ENCODE data around the gene NEMP2.

The NEMP2 gene

DNA sequence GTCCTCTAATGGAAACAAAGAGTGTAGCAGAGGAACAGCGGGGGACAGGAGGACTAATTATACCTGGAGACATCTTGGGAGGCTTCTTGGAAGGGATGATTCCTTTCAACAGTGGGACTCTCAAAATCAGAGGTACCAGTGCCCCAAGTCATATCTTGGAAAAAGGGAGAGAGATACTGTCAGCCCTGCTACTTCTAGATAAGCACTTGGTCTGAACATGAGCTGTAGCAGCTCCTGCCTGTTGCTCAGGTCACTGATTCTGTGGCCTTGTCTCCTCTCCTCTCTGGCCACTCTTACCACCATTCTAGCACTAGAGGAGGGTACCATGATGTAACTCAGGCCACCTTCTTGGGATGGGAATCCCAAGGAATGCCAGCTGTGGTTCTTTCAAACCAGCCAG is 71.9 kb downstream of the NEMP2 start:
- H3K4me3 ChIP-seq (replicated peaks in 1 of 2; ENCODE audit: low read depth in 2 of 2, low read length in 2 of 2): no peak overlapping the region
- TF ChIP-seq, protein P1, sequence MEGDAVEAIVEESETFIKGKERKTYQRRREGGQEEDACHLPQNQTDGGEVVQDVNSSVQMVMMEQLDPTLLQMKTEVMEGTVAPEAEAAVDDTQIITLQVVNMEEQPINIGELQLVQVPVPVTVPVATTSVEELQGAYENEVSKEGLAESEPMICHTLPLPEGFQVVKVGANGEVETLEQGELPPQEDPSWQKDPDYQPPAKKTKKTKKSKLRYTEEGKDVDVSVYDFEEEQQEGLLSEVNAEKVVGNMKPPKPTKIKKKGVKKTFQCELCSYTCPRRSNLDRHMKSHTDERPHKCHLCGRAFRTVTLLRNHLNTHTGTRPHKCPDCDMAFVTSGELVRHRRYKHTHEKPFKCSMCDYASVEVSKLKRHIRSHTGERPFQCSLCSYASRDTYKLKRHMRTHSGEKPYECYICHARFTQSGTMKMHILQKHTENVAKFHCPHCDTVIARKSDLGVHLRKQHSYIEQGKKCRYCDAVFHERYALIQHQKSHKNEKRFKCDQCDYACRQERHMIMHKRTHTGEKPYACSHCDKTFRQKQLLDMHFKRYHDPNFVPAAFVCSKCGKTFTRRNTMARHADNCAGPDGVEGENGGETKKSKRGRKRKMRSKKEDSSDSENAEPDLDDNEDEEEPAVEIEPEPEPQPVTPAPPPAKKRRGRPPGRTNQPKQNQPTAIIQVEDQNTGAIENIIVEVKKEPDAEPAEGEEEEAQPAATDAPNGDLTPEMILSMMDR (IDR thresholded peaks at IDR 0.05; ENCODE audit: low read depth, low read length): no peak
- DNase-seq (ENCODE audit: low read depth in 2 of 2): no peak

DNA sequence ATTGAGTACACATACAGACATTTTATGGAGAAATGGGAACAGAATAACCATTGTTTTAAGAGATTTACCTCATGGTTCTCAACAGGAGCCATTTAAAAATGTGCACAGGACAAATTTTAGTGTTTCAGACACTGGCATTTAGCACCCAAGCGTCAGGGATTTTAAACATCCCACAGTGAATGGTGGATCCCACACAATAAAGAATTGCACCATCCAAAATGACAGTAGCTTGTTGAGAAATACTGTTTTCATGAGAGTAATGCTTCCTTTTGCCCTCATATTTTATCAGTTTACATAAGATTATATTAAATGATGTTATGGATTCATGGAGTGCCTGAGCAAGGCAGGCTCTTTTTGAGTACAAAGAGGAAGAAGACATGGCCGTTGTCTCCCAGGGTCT is 72.3 kb downstream of the NEMP2 start:
- no peak for DNase-seq (ENCODE audit: low read depth in 2 of 2)
- no peak overlapping the region for H3K4me3 ChIP-seq (replicated peaks in 1 of 2; ENCODE audit: low read depth in 2 of 2, low read length in 2 of 2)
- TF ChIP-seq, protein P1 (IDR thresholded peaks at IDR 0.05; ENCODE audit: low read depth, low read length): no peak

DNA sequence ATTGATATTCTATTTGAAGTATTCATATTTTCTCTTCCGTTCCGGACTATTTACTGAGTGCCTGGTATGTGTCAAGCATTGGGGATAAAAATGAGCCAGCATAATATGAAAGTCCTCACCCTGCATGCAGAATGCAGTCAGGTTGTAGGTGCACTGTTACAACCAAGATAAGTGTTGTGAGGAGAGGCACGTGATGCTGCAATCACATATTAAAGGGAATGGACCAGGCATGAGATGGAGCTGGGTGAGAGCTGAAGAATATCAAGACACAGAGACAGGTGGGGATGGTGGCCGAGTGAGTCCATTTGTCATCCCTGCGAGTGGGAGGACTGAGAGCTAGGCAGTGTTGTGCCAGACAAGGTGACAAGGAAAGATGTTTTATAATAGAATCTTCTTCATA is 74.0 kb downstream of the NEMP2 start:
- no peak overlapping the region for H3K4me3 ChIP-seq (replicated peaks in 1 of 2; ENCODE audit: low read depth in 2 of 2, low read length in 2 of 2)
- no peak for DNase-seq (ENCODE audit: low read depth in 2 of 2)
- TF ChIP-seq, protein P1 (IDR thresholded peaks at IDR 0.05; ENCODE audit: low read depth, low read length): no peak

DNA sequence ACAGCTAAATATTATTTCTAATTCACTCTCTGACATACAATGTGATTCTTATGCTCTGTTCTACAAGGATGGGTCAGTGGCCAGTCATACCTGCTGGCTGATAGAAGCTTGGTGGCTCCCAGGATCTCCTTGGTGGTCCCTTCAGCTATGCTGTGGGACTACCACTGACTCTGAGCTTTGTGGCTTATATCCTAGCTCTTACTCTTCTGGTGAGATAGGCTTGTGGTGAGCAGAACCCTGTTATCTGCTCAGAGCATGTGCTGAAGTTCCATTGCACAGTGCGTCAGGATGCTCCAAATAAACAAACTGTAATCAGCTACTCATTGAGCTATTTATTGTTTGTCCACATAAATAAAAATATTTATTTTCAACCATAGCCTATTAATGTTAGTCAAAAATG is 74.6 kb downstream of the NEMP2 start:
- H3K4me3 ChIP-seq (replicated peaks in 1 of 2; ENCODE audit: low read depth in 2 of 2, low read length in 2 of 2): no peak overlapping the region
- DNase-seq (ENCODE audit: low read depth in 2 of 2): no peak
- TF ChIP-seq, protein P1 (IDR thresholded peaks at IDR 0.05; ENCODE audit: low read depth, low read length): no peak

DNA sequence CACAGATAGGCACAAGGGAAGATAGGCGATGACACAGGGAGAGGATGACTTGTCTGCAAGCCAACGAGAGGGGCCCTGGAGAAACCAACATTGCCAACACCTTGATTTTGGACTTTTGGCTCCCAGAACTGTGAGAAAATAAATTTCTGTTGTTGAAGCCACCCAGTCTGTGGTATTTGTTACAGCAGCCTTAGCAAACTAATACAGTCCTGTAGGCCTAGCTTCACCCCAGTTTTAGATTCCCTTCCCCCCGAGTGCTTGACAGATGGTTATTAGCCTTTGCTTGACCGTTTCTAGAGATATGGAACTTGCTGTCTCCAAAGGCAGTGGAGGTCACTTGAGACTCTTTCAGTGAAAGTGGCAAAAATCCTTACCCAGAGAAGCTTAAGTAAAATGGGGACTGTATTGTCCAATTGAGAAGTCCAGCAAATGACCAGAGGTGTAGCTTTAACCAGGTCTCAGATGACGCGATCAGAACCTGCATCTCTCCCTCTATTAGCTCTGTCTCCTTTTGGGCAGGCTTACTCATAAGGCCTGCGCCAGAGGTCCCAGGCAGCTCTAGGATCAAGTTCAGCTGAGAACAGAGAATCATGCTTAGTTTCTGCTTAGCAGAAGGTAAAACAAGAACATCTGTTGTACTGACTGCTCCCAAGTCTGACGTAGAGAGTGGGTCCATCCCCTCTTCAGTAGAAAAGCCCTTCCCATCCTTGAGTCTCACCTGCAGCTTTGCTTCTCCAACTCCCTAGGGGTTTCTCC is 76.0 kb downstream of the NEMP2 start:
- TF ChIP-seq, protein P1 (IDR thresholded peaks at IDR 0.05; ENCODE audit: low read depth, low read length): no peak
- H3K4me3 ChIP-seq (replicated peaks in 1 of 2; ENCODE audit: low read depth in 2 of 2, low read length in 2 of 2): no peak overlapping the region
- DNase-seq (ENCODE audit: low read depth in 2 of 2): no peak

DNA sequence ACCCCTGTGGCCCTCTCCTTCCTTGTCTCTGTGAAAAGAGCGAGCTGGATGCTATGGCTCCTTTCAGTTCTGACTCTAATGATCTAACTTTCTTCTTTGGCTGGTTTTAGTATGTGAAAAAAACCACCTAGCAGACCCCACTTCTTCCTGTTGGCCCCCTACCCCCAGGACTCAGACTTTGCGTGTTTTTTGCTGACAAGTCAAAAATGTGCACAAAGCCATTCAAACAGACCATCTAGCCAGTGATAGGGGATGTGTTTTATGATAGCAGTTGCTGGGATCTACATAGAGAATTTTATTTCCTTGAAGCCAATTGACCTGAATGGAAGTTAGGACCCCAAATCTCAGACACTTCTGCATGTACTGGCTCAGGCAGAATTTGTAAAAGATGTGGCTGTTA is 77.3 kb downstream of the NEMP2 start:
- DNase-seq (ENCODE audit: low read depth in 2 of 2): no peak
- TF ChIP-seq, protein P1 (IDR thresholded peaks at IDR 0.05; ENCODE audit: low read depth, low read length): no peak
- no peak overlapping the region for H3K4me3 ChIP-seq (replicated peaks in 1 of 2; ENCODE audit: low read depth in 2 of 2, low read length in 2 of 2)

DNA sequence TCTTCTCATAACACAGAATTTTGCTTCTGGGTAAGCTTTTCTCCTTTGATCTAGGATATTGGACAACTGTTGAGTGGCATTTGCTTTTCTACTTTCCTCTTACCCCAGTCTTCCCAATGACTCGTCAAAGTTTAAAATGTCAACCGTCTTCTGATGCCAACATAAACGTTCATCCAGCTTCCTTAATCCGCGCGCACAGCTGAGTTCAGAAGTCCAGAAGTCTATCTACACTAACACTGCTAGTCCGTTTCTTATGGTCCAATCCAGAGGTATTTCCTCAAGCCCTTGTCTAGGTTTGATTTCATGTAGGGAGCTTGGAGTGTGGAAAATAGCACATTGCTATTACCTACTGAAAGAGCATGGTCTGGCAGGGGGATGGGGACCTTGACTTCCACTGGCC is 77.7 kb downstream of the NEMP2 start:
- TF ChIP-seq, protein P1 (IDR thresholded peaks at IDR 0.05; ENCODE audit: low read depth, low read length): no peak
- DNase-seq (ENCODE audit: low read depth in 2 of 2): no peak
- H3K4me3 ChIP-seq (replicated peaks in 1 of 2; ENCODE audit: low read depth in 2 of 2, low read length in 2 of 2): no peak overlapping the region

All from cardiac fibroblast (primary cell).